Activated CD8-positive, alpha-beta memory T cell treated with anti-CD3 and anti-CD28 coated beads, Interleukin-2, amount 10 ng/mL, durations not matched to agents 7 days and 5 days (primary cell): ENCODE data around the gene CHD5. TPM values are rescaled to one million over a fixed set of nuclear protein-coding genes. Genes with fewer than 3 reads are reported as not detected.
A peak's percentile ranks its signal among the peaks of the same experiment; 100 is the strongest.

Source experiments
- ATAC-seq: fragments of 150-1000 bp; cut with Tn5 transposase; one replicate; pipeline ENCODE4 v1.10.0; 2021; ENCODE audit warnings: moderate library complexity
- CTCF ChIA-PET: fragments of 350-600 bp; sonication (Branson Sonifier 250); formaldehyde crosslinking; loops from one replicate; lab custom pipeline; 2021; ENCODE audit warnings: antibody characterized with exemption; lab: Charles Lee
- DNase-seq: peaks from one replicate; pipeline ENCODE4 v3.0.0-alpha.2; 2020
- H3K27ac Mint-ChIP-seq: one replicate; pipeline ENCODE4 v1.8.0; 2021; ENCODE audit warnings: mild to moderate bottlenecking, mixed read lengths
- H3K27me3 Mint-ChIP-seq: one replicate; pipeline ENCODE4 v1.8.0; 2021; ENCODE audit warnings: mixed read lengths
- H3K36me3 Mint-ChIP-seq: one replicate; pipeline ENCODE4 v1.8.0; 2021; ENCODE audit warnings: mild to moderate bottlenecking, mixed read lengths
- H3K4me1 Mint-ChIP-seq: one replicate; pipeline ENCODE4 v1.8.0; 2021; ENCODE audit warnings: mixed read lengths
- H3K4me3 Mint-ChIP-seq: one replicate; pipeline ENCODE4 v1.8.0; 2021; ENCODE audit warnings: mild to moderate bottlenecking, moderate library complexity, mixed read lengths
- H3K9me3 Mint-ChIP-seq: one replicate; pipeline ENCODE4 v1.8.0; 2022; ENCODE audit warnings: low read depth, mixed read lengths
- total RNA-seq, 2 experiments: library from RNA; stranded (reverse); gene quantifications; one replicate each; pipeline ENCODE4 v1.2.3, GENCODE V29; 2021

Gene CHD5
- total RNA-seq, 2 experiments from 2014 or later = 0.47 to 1.1 TPM

DNA sequence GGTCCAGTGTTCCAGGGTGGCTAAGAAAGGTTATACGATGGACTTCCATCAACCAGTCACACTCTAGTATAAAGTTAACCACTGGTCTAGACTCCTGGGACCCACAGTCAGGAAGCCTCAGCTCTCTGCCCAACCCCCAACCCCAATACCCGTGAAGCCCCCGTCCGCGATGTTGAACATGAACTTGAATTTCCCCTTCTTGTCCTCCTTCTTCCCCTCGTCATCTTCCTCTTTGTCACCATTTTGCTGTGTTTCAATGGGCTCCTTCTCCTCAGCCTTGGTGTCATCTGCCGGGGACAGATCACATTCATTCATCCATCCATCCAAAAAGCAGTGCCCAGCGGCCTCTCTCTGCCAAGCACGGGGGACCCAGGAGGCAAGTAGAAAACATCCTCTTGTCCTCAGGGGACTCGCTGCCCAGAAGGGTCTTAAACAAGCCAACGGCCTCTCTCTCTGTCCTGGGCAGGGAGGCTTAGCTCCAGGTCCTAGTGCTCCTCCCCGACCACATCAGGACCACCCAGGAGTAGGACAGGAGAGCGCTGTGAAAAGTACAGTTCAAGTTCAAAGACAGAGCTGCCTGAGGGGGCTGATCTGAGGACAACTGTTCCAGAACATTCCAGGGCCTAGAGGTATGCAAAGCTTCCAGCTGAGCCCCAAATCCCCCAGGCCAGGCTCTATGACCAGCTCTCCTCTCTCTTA lies 68.0 kb downstream of the CHD5 start:
- Mint-ChIP-seq H3K27me3 (peaks cover 6% of the 10 kb centered on the region), H3K27ac (no peak overlapping the region), H3K4me3 (no peak overlapping the region), H3K9me3 (no peaks in the 10 kb centered on the region), H3K36me3 (no peaks in the 10 kb centered on the region), H3K4me1 (peaks cover 8% of the 10 kb centered on the region)
- DNase-seq (no peak), ATAC-seq (no peak)
- CTCF ChIA-PET = interaction anchor here (1.0 kb wide), 1 partner anchor 134 kb away, joined by 3 read pairs; no protein-coding TSS in a partner anchor

DNA sequence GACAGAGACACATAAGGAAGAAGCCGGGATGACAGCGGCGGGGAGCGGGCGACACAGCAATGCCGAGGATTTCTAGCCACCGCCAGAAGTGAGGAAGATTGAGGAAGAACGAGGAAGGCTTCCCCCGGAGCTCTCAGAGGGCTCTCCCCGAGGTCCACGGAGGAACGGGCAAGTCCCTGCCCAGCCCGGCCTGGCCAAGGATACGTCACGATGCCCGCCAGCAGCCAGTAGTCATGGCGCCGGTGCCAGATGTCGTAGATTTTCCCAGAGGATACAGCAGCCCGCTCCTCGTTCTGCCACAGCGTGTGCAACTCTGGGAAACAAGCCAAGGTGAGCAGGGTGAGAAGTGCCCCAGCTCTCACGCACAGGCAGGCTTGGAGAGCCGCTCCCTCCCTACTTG lies 68.5 kb downstream of the CHD5 start:
- Mint-ChIP-seq H3K27ac (no peak overlapping the region), H3K4me3 (no peak overlapping the region), H3K4me1 (peaks cover 5% of the 10 kb centered on the region), H3K36me3 (no peaks in the 10 kb centered on the region), H3K9me3 (no peaks in the 10 kb centered on the region), H3K27me3 (peaks cover 4% of the 10 kb centered on the region)
- DNase-seq (no peak), ATAC-seq (no peak)
- CTCF ChIA-PET = no interaction called here

DNA sequence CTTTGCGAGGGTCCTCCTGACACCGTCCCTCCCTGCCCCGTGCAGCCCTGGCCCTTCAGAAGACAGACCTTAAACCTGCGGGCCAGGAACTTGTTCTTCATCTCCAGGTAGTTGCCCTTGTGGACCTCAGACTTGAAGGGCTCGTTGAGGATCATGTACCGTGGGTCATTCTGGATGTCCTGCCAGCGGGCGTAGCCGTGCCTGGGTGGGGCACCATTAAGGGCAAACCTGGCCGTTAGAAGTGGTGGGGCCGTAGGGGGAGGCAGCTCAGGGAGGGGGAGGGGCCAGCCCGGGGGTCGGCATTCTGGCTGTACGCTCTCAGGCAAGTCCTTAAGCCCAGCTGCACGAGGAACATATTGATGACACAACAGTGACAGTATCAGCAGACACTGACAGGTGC lies 69.8 kb downstream of the CHD5 start:
- CTCF ChIA-PET = no interaction called here
- no peak for DNase-seq
- Mint-ChIP-seq H3K27me3 (no peaks in the 10 kb centered on the region), H3K4me3 (no peak overlapping the region), H3K36me3 (no peaks in the 10 kb centered on the region), H3K4me1 (no peaks in the 10 kb centered on the region), H3K9me3 (no peaks in the 10 kb centered on the region), H3K27ac (no peak overlapping the region)
- ATAC-seq = no peak

DNA sequence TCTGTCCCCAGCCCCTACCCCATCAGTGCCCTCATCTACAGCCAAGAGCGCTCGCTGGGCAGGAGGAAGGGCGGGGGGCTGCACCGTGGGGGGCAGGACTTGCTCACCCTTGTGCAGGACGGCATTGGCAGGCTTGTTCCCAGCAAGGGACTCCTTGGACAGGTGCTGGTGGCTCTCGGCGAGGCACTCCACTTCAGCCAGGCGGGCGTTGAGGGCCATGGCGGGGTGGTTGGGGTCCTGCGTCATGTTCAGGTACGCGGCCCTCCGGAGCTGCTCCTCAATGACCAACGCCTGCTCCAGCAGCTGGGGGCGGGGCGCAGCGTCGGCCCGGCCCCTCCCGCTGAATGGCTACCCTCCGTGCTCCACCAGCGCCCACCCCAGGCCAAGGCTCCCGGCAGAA lies 70.4 kb downstream of the CHD5 start:
- ATAC-seq = no peak
- DNase-seq = no peak
- CTCF ChIA-PET = no interaction called here
- no peaks in the 10 kb centered on the region for H3K27me3 Mint-ChIP-seq
- H3K27ac Mint-ChIP-seq = no peak overlapping the region
- no peaks in the 10 kb centered on the region for H3K9me3 Mint-ChIP-seq
- no peak overlapping the region for H3K4me3 Mint-ChIP-seq
- no peaks in the 10 kb centered on the region for H3K36me3 Mint-ChIP-seq
- no peaks in the 10 kb centered on the region for H3K4me1 Mint-ChIP-seq

DNA sequence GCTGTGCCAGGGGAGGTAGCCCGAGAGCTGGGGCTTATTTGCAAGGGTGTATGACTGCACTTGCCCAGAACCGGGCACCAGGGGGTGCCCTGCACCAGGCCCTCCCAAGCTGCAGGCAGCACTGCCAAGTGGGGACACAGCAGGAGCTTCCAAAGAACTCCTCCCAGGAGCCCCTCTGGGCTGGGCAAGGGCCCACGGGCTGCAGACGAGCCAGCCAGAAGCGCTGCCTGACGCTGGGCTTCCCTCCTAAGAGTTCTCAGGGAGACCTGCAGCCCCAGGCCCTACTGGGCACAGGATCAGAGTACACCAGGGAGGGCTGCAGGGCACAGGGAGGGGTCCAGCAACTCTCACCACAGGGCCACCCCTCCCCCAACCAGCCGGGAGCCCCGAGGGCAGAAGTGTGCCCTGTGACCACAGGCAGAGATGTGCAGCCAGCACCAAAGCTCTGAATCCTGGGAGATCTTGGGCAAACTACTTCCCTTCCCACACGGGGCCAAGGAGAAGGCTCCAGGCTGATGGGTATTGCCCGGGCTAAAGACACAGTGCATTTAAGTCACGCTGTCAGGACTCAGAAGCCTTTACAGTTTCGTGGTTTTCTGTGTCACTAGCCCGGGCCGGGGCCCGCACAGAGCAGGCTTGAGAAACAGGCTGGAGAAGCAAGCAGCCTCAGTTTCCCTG lies 71.0 kb downstream of the CHD5 start:
- H3K27ac Mint-ChIP-seq = no peak overlapping the region

DNA sequence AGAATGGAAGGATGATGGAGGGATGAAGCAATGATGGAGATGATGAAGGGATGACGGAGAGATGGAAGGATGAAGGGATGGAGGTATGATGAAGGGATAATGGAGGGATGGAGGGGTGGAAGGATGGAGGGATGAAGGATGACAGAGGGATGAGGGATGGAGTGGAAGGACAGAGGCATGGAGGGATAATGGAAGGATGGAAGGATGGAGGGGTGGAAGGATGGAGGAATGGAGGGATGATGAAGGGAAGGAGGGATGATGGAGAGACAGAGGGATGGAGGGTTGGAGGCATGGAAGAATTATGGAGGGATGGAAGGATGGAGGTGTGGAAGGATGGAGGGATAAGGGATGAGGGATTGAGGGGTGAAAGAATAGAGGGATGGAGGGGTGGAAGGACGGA lies 71.6 kb downstream of the CHD5 start:
- H3K27me3 Mint-ChIP-seq = no peaks in the 10 kb centered on the region
- no peaks in the 10 kb centered on the region for H3K9me3 Mint-ChIP-seq
- H3K4me3 Mint-ChIP-seq = no peak overlapping the region
- ATAC-seq = no peak
- CTCF ChIA-PET = interaction anchor here (0.6 to 1.1 kb wide), 6 partner anchors 74 to 137 kb away, joined by 3 to 9 read pairs (median 4); no protein-coding TSS in a partner anchor
- no peaks in the 10 kb centered on the region for H3K4me1 Mint-ChIP-seq
- DNase-seq = no peak
- no peaks in the 10 kb centered on the region for H3K36me3 Mint-ChIP-seq
- no peak overlapping the region for H3K27ac Mint-ChIP-seq

More for the DNA sequence above, 71.0 kb downstream of the CHD5 start:
- DNase-seq (peak; percentile 58), ATAC-seq (peak; percentile 80)
- CTCF ChIA-PET = interaction anchor here (0.6 to 1.1 kb wide), 6 partner anchors 74 to 136 kb away, joined by 3 to 9 read pairs (median 4); no protein-coding TSS in a partner anchor
- no peaks in the 10 kb centered on the region for H3K36me3 Mint-ChIP-seq
- H3K4me1 Mint-ChIP-seq = no peaks in the 10 kb centered on the region
- no peak overlapping the region for H3K4me3 Mint-ChIP-seq
- no peaks in the 10 kb centered on the region for H3K27me3 Mint-ChIP-seq
- H3K9me3 Mint-ChIP-seq = no peaks in the 10 kb centered on the region

DNA sequence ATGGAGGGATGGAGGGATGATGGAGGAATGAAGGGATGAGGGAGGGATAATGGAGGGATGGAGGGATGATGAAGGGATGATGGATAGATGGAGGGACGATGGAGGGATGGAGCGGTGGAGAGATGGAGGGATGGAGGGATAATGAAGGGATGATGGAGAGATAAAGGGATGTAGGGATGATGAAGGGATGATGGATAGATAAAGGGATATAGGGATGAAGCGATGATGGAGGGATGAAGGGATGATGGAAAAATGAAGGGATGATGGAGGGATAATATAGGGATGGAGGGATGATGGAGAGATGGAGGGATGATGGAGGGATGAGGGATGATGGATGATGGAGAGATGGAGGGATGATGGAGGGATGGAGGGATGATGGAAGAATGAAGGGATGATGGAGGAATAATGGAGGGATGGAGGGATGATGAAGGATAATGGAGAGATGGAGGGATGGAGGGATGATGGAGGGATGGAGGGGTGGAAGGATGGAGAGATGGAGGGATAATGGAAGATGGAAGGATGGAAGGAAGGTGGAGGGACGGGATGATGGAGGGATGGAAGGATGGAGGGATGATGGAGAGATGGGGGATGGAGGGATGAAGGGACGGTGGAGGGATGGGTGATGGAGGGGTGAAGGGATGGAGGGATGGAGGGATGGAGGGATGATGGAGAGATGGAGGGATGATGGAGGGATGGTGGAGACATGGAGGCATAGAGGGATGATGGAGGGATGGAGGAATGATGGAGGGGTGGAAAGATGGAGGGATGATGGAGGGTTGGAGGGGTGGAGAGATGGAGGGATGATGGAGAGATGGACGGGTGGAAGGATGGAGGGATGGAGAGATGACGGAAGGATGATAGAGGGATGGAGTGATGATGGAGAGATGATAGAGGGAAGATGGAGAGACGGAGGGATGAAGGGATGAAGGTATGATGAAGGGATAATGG lies 72.4 kb downstream of the CHD5 start:
- Mint-ChIP-seq H3K4me3 (no peak overlapping the region), H3K9me3 (no peaks in the 10 kb centered on the region), H3K27ac (no peak overlapping the region), H3K27me3 (no peaks in the 10 kb centered on the region), H3K4me1 (no peaks in the 10 kb centered on the region), H3K36me3 (no peaks in the 10 kb centered on the region)
- DNase-seq (no peak), ATAC-seq (no peak)
- CTCF ChIA-PET = no interaction called here

DNA sequence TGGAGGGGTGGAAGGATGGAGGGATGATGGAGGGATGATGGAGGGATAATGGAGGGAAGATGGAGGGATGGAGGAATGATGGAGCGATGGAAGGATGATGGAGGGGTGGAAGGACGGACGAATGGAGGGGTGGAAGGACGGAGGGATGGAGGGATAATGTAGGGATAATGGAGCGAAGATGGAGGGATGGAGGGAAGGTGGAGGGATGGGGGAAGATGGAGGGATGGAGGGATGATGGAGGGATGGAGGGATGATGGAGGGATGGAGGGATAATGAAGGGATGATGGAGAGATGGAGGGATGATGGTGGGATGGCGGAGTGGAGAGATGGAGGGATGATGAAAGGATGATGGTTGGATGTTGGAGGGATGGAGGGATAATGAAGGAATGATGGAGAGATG lies 73.1 kb downstream of the CHD5 start:
- H3K27ac Mint-ChIP-seq = no peak overlapping the region
- H3K27me3 Mint-ChIP-seq = no peaks in the 10 kb centered on the region
- no peaks in the 10 kb centered on the region for H3K4me1 Mint-ChIP-seq
- CTCF ChIA-PET = no interaction called here
- H3K4me3 Mint-ChIP-seq = no peak overlapping the region
- DNase-seq = no peak
- H3K9me3 Mint-ChIP-seq = no peaks in the 10 kb centered on the region
- no peak for ATAC-seq
- H3K36me3 Mint-ChIP-seq = no peaks in the 10 kb centered on the region

DNA sequence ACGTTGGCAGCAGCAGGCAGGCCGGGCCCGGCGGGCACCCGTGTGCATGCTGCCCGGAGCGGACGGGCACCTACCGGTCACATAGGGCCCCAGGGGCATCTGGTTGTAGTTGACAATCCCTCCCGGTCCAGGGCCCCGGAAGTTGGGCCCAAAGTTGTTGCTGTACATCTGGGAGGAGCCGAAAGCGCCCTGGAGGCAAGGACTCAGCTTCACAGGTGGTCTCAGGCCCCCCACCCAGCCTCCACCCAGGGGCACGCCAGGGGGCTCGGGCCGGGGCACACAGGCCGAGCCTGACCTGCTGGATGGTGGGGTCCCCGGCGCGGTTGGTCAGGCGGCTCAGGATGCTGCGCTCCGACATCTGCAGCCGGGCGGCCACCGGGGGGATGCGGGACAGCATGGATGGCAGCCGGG lies 73.8 kb downstream of the CHD5 start:
- CTCF ChIA-PET = no interaction called here
- Mint-ChIP-seq H3K4me3 (no peak overlapping the region), H3K27me3 (no peaks in the 10 kb centered on the region), H3K4me1 (no peaks in the 10 kb centered on the region), H3K9me3 (no peaks in the 10 kb centered on the region), H3K36me3 (no peaks in the 10 kb centered on the region), H3K27ac (no peak overlapping the region)
- ATAC-seq (no peak), DNase-seq (no peak)

DNA sequence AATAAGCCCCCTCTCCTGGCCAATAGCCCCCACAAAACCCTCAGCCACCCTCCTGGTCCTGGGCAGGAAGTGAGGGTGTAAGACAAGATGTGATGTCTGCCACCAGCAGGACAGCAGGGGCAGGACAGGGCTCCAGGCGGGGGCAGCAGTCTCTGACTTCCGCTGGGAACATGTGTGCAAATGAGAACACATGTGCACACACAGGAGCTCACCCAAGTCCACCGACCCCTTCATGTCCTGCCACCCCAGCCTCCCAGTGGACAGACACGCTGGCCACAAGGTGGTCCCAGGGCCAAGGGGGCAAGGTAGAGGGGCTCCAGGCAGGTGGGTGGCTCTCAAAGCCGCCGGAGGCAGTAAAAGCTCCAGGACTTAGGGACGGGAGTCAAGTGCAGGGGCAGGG lies 74.4 kb downstream of the CHD5 start:
- H3K27me3 Mint-ChIP-seq = no peaks in the 10 kb centered on the region
- H3K9me3 Mint-ChIP-seq = no peaks in the 10 kb centered on the region
- no peaks in the 10 kb centered on the region for H3K36me3 Mint-ChIP-seq
- no peak overlapping the region for H3K27ac Mint-ChIP-seq
- ATAC-seq (no peak), DNase-seq (no peak)
- CTCF ChIA-PET = interaction anchor here (1.1 kb wide), 1 partner anchor 100 kb away, joined by 3 read pairs; the partner anchor contains the start of gene RNF207
- H3K4me3 Mint-ChIP-seq = no peak overlapping the region
- no peaks in the 10 kb centered on the region for H3K4me1 Mint-ChIP-seq

DNA sequence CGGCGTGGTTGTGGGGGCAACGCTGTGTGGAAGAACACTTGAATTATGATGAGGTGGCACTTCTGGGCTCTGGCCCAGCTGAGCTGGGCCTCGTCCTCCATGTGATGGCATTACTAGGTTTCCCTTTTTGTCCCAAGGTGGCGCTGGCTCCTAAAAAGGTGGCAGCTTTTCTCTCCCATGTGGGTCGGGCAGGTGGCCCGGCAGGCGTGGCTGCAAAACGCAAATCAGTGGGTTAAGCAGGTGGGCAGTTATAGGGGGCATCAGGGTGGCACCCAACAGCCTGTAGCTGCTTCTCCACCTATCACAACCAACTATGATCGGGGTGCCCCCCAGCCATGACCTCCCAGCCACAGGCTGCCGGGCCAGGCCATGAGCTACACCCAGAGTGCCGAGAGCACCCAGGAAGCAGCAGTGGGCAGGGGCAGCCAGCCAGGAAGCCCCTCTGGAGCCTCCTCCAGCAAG lies 74.9 kb downstream of the CHD5 start:
- DNase-seq (no peak), ATAC-seq (no peak)
- H3K9me3 Mint-ChIP-seq = no peaks in the 10 kb centered on the region
- CTCF ChIA-PET = interaction anchor here (1.1 kb wide), 1 partner anchor 101 kb away, joined by 3 read pairs; the partner anchor contains the start of gene RNF207
- H3K36me3 Mint-ChIP-seq = no peaks in the 10 kb centered on the region
- no peak overlapping the region for H3K4me3 Mint-ChIP-seq
- no peaks in the 10 kb centered on the region for H3K27me3 Mint-ChIP-seq
- H3K4me1 Mint-ChIP-seq = no peaks in the 10 kb centered on the region
- H3K27ac Mint-ChIP-seq = no peak overlapping the region

DNA sequence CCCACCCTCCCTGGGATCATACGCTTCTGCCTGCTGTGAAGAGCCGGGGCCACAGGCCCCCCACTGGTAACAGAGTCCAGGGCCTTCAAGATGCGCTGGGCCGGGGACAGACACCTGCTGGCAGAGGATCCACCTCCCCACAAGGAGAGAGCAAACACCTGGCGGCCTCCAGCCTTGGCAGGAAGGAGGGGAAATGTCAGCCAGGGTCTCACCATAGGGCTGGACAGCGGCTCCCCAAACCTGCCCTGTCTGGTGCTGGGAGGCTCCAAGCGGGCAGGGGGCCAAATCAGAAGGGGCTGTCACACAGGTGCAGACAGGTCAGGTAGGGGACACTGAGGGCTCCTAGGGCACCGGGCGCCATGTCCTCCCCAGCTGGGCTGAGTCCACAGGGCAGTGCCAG lies 75.5 kb downstream of the CHD5 start:
- CTCF ChIA-PET = interaction anchor here (1.1 kb wide), 1 partner anchor 101 kb away, joined by 3 read pairs; the partner anchor contains the start of gene RNF207
- no peaks in the 10 kb centered on the region for H3K36me3 Mint-ChIP-seq
- no peaks in the 10 kb centered on the region for H3K9me3 Mint-ChIP-seq
- no peaks in the 10 kb centered on the region for H3K4me1 Mint-ChIP-seq
- no peaks in the 10 kb centered on the region for H3K27me3 Mint-ChIP-seq
- no peak for DNase-seq
- no peak overlapping the region for H3K4me3 Mint-ChIP-seq
- no peak for ATAC-seq
- H3K27ac Mint-ChIP-seq = no peak overlapping the region
